ENCODE data around the gene TMEM258. TPM values are rescaled to one million over a fixed set of nuclear protein-coding genes. Genes with fewer than 3 reads are reported as not detected.
A peak's percentile ranks its signal among the peaks of the same experiment; 100 is the strongest.

TMEM258 gene
- total RNA-seq, 1 donor from 2014 or later = 71.4 TPM

- H3K27me3 ChIP-seq = no peaks in the 10 kb centered on the region
- H3K9ac ChIP-seq = no peak overlapping the region
- H3K4me2 ChIP-seq = no peak overlapping the region
- no peak for TF ChIP-seq EZH2 (IDR thresholded peaks at IDR 0.05)
- no peak for TF ChIP-seq CTCF (IDR thresholded peaks at IDR 0.05)
- no peak for TF ChIP-seq EZH2phosphoT487 (IDR thresholded peaks at IDR 0.05)
- no peak overlapping the region for H3K4me3 ChIP-seq
- no peak overlapping the region for H3K27ac Mint-ChIP-seq
- no peak overlapping the region for H3K27ac ChIP-seq
- DNase-seq (ENCODE audit: low spot score) = no peak
- no peaks in the 10 kb centered on the region for H3K9me3 ChIP-seq (ENCODE audit: low read depth)
- H3K4me1 ChIP-seq = no peaks in the 10 kb centered on the region
- H4K20me1 ChIP-seq (ENCODE audit: low read depth) = peaks cover 70% of the 10 kb centered on the region
- peaks cover 2% of the 10 kb centered on the region for H3K27me3 Mint-ChIP-seq (ENCODE audit: insufficient read depth, low read depth)
- H3K36me3 Mint-ChIP-seq = peaks cover 45% of the 10 kb centered on the region
- H3K4me3 Mint-ChIP-seq = no peak overlapping the region
- peaks cover 19% of the 10 kb centered on the region for H3K36me3 ChIP-seq
- H3K9me3 Mint-ChIP-seq = no peaks in the 10 kb centered on the region
- H2AFZ ChIP-seq (replicated peaks) = no peak overlapping the region
- peaks cover 8% of the 10 kb centered on the region for H3K4me1 Mint-ChIP-seq
- H3K79me2 ChIP-seq (ENCODE audit: low read depth) = peaks cover 80% of the 10 kb centered on the region
- peaks cover 15% of the 10 kb centered on the region for H3F3A ChIP-seq (ENCODE audit: low read depth)
Measured at GRCh38 chr11:61839742-61840141, 47.3 kb upstream of the TMEM258 start.

GRCh38 chr11:61838921-61839320 is 46.5 kb upstream of the TMEM258 start:
- DNase-seq (ENCODE audit: low spot score) = no peak
- TF ChIP-seq EZH2phosphoT487 (IDR thresholded peaks at IDR 0.05) (no peak), EZH2 (IDR thresholded peaks at IDR 0.05) (no peak), CTCF (IDR thresholded peaks at IDR 0.05) (no peak)
- peaks cover 82% of the 10 kb centered on the region for H3K79me2 ChIP-seq (ENCODE audit: low read depth)
- no peak overlapping the region for H3K27ac ChIP-seq
- no peak overlapping the region for H3K4me2 ChIP-seq
- H3K4me1 ChIP-seq = peaks cover 5% of the 10 kb centered on the region
- no peak overlapping the region for H3K4me3 ChIP-seq
- no peaks in the 10 kb centered on the region for H3K9me3 ChIP-seq (ENCODE audit: low read depth)
- Mint-ChIP-seq H3K27ac (peak overlapping the region; percentile 79), H3K9me3 (no peaks in the 10 kb centered on the region), H3K4me1 (peaks cover 14% of the 10 kb centered on the region), H3K27me3 (ENCODE audit: insufficient read depth, low read depth) (peaks cover 2% of the 10 kb centered on the region), H3K36me3 (peaks cover 47% of the 10 kb centered on the region), H3K4me3 (no peak overlapping the region)
- peaks cover 78% of the 10 kb centered on the region for H4K20me1 ChIP-seq (ENCODE audit: low read depth)
- peaks cover 17% of the 10 kb centered on the region for H3K36me3 ChIP-seq
- H3K9ac ChIP-seq = no peak overlapping the region
- peaks cover 11% of the 10 kb centered on the region for H3F3A ChIP-seq (ENCODE audit: low read depth)
- H2AFZ ChIP-seq (replicated peaks) = no peak overlapping the region
- no peaks in the 10 kb centered on the region for H3K27me3 ChIP-seq

- TF ChIP-seq EZH2 (IDR thresholded peaks at IDR 0.05) (no peak), EZH2phosphoT487 (IDR thresholded peaks at IDR 0.05) (no peak), CTCF (IDR thresholded peaks at IDR 0.05) (no peak)
- H3K36me3 ChIP-seq = peaks cover 17% of the 10 kb centered on the region
- H3K4me2 ChIP-seq = no peak overlapping the region
- peaks cover 83% of the 10 kb centered on the region for H3K79me2 ChIP-seq (ENCODE audit: low read depth)
- Mint-ChIP-seq H3K4me3 (no peak overlapping the region), H3K27ac (peak overlapping the region; percentile 79), H3K27me3 (ENCODE audit: insufficient read depth, low read depth) (peaks cover 2% of the 10 kb centered on the region), H3K36me3 (peaks cover 50% of the 10 kb centered on the region), H3K4me1 (peaks cover 19% of the 10 kb centered on the region), H3K9me3 (no peaks in the 10 kb centered on the region)
- H3K27ac ChIP-seq = no peak overlapping the region
- peaks cover 78% of the 10 kb centered on the region for H4K20me1 ChIP-seq (ENCODE audit: low read depth)
- no peaks in the 10 kb centered on the region for H3K9me3 ChIP-seq (ENCODE audit: low read depth)
- DNase-seq (ENCODE audit: low spot score) = no peak
- no peak overlapping the region for H2AFZ ChIP-seq (replicated peaks)
- no peak overlapping the region for H3K4me3 ChIP-seq
- peaks cover 7% of the 10 kb centered on the region for H3F3A ChIP-seq (ENCODE audit: low read depth)
- H3K27me3 ChIP-seq = no peaks in the 10 kb centered on the region
- no peak overlapping the region for H3K9ac ChIP-seq
- peaks cover 7% of the 10 kb centered on the region for H3K4me1 ChIP-seq
Measured at GRCh38 chr11:61838501-61838900, 46.1 kb upstream of the TMEM258 start.

Data from neural progenitor cell (in vitro differentiated cells).